ENCODE measurements around the gene CD3G. TPM values are rescaled to one million over a fixed set of nuclear protein-coding genes. Genes with fewer than 3 reads are reported as not detected.
A peak's percentile ranks its signal among the peaks of the same experiment; 100 is the strongest.

The CD3G gene
- polyA plus RNA-seq, 3 donors: 0.84 to 1.9 TPM; not detected in 1

GRCh38 chr11:118383657-118384056 lies 39.5 kb downstream of the CD3G start:
- Mint-ChIP-seq H3K36me3 (peaks cover 89 to 93% of the 10 kb centered on the region in 2 donors), H3K27ac (no peak overlapping the region), H3K4me1 (no peaks in the 10 kb centered on the region), H3K9me3 (no peaks in the 10 kb centered on the region), H3K27me3 (ENCODE audit: low read depth in 3 of 3) (peaks cover 0 to 2% (median 1%) of the 10 kb centered on the region in 3 donors), H3K4me3 (no peak overlapping the region)
- no peak for TF ChIP-seq CTCF (IDR thresholded peaks at IDR 0.05)
- no CpG with 5 or more reads among the region's 3 CpGs for WGBS (ENCODE audit: insufficient coverage)
- H3K27ac ChIP-seq (ENCODE audit: low read depth in 1 of 2, low read length in 2 of 2): no peak overlapping the region
- H4K20me1 ChIP-seq (ENCODE audit: insufficient read depth, low read length): no peaks in the 10 kb centered on the region
- H3K4me1 ChIP-seq (ENCODE audit: control insufficient read depth in 1 of 2, insufficient read depth in 2 of 2, low read length in 2 of 2): no peaks in the 10 kb centered on the region
- no peak for DNase-seq
- peaks cover 100% of the 10 kb centered on the region in 2 donors for H3K36me3 ChIP-seq (replicated peaks in 1 of 2; ENCODE audit: control insufficient read depth in 1 of 2, insufficient read depth in 2 of 2, low read length in 2 of 2)
- H3K27me3 ChIP-seq (ENCODE audit: control insufficient read depth in 2 of 2, insufficient read depth in 2 of 2, low read length in 2 of 2): no peaks in the 10 kb centered on the region
- intact Hi-C loops (cut with micrococcal nuclease): loop anchor here in 1 of 2 donors (5.0 kb wide), 1 partner anchor 114 kb away; no protein-coding TSS in a partner anchor
- H2AFZ ChIP-seq (ENCODE audit: insufficient read depth, low read depth, low read length, poor library complexity, severe bottlenecking): no peak overlapping the region
- no peak overlapping the region for H3K4me2 ChIP-seq (replicated peaks; ENCODE audit: extremely low read depth, low read length, poor library complexity, severe bottlenecking)
- H3K4me3 ChIP-seq (replicated peaks in 1 of 3; ENCODE audit: low read depth in 2 of 3, low read length in 3 of 3): no peak overlapping the region
- H3K9ac ChIP-seq (ENCODE audit: insufficient read depth, low read length, poor library complexity, severe bottlenecking): no peak overlapping the region
- H3K9me3 ChIP-seq (replicated peaks in 1 of 2; ENCODE audit: control insufficient read depth in 1 of 2, insufficient read depth in 1 of 2, low read length in 2 of 2): no peaks in the 10 kb centered on the region
- no peaks in the 10 kb centered on the region for H3K79me2 ChIP-seq (ENCODE audit: insufficient read depth, low read length)

- no peak for DNase-seq
- Histone ChIP-seq H3K9me3 (replicated peaks in 1 of 2; ENCODE audit: control insufficient read depth in 1 of 2, insufficient read depth in 1 of 2, low read length in 2 of 2) (no peaks in the 10 kb centered on the region), H3K4me1 (ENCODE audit: control insufficient read depth in 1 of 2, insufficient read depth in 2 of 2, low read length in 2 of 2) (peaks cover 5 to 7% of the 10 kb centered on the region in 2 donors), H3K4me3 (replicated peaks in 1 of 3; ENCODE audit: low read depth in 2 of 3, low read length in 3 of 3) (no peak overlapping the region), H3K4me2 (replicated peaks; ENCODE audit: extremely low read depth, low read length, poor library complexity, severe bottlenecking) (no peak overlapping the region), H3K36me3 (replicated peaks in 1 of 2; ENCODE audit: control insufficient read depth in 1 of 2, insufficient read depth in 2 of 2, low read length in 2 of 2) (peaks cover 63 to 88% of the 10 kb centered on the region in 2 donors), H3K27me3 (ENCODE audit: control insufficient read depth in 2 of 2, insufficient read depth in 2 of 2, low read length in 2 of 2) (no peaks in the 10 kb centered on the region), H2AFZ (ENCODE audit: insufficient read depth, low read depth, low read length, poor library complexity, severe bottlenecking) (no peak overlapping the region), H3K9ac (ENCODE audit: insufficient read depth, low read length, poor library complexity, severe bottlenecking) (no peak overlapping the region), H4K20me1 (ENCODE audit: insufficient read depth, low read length) (no peaks in the 10 kb centered on the region), H3K27ac (ENCODE audit: low read depth in 1 of 2, low read length in 2 of 2) (no peak overlapping the region), H3K79me2 (ENCODE audit: insufficient read depth, low read length) (no peaks in the 10 kb centered on the region)
- Mint-ChIP-seq H3K36me3 (peaks cover 56 to 66% of the 10 kb centered on the region in 2 donors), H3K4me3 (no peak overlapping the region), H3K27me3 (ENCODE audit: low read depth in 3 of 3) (peaks cover 0 to 3% (median 0%) of the 10 kb centered on the region in 3 donors), H3K9me3 (no peaks in the 10 kb centered on the region), H3K27ac (peak overlapping the region in 2 of 7 donors; percentile 3 to 55), H3K4me1 (peaks cover 8% of the 10 kb centered on the region)
- no peak for TF ChIP-seq CTCF (IDR thresholded peaks at IDR 0.05)
- intact Hi-C loops (cut with micrococcal nuclease): loop anchor here in 1 of 2 donors (5.0 kb wide), 1 partner anchor 91 kb away; no protein-coding TSS in a partner anchor
- WGBS (ENCODE audit: insufficient coverage): no CpG with 5 or more reads among the region's 6 CpGs
Observed at GRCh38 chr11:118396097-118396501, 52.0 kb downstream of the CD3G start.

Data from CD14-positive monocyte (primary cell).